Subcutaneous abdominal adipose tissue (tissue), 5 donors: Measurements from ENCODE around the gene RAB33A.
"Not testable (repeated sequence)": the region's sequence is repeated elsewhere in the genome, so short reads cannot be mapped to it uniquely, and the experiment has no call there.

ENCODE experiments used
- H3K27ac ChIP-seq: one replicate; pipeline ENCODE4 v1.7.0; 2013; ENCODE audit warnings: low read depth, mild to moderate bottlenecking, inconsistent platforms, low read length, moderate library complexity
- H3K27me3 ChIP-seq, 5 donors: one replicate each; pipeline ENCODE4 v1.7.0; 2013; ENCODE audit warnings: low read length in 5 of 5, inconsistent platforms in 1 of 5; ENCODE audit not compliant: control insufficient read depth in 5 of 5, insufficient read depth in 4 of 5
- H3K36me3 ChIP-seq, 5 donors: one replicate each; pipeline ENCODE4 v1.7.0; 2013; ENCODE audit warnings: low read length in 5 of 5; ENCODE audit not compliant: control insufficient read depth in 5 of 5, insufficient read depth in 5 of 5
- H3K4me1 ChIP-seq, 5 donors: one replicate each; pipeline ENCODE4 v1.7.0; 2013; ENCODE audit warnings: low read length in 5 of 5, mild to moderate bottlenecking in 3 of 5, moderate library complexity in 1 of 5; ENCODE audit not compliant: control insufficient read depth in 5 of 5, insufficient read depth in 5 of 5
- H3K4me3 ChIP-seq, 5 donors: one replicate each; pipeline ENCODE4 v1.7.0; 2013; ENCODE audit warnings: low read length in 5 of 5, low read depth in 1 of 5
- H3K9ac ChIP-seq, 5 donors: one replicate each; pipeline ENCODE4 v1.7.0; 2013; ENCODE audit warnings: low read length in 5 of 5, mild to moderate bottlenecking in 4 of 5, moderate library complexity in 3 of 5
- H3K9me3 ChIP-seq, 5 donors: one replicate each; pipeline ENCODE4 v1.7.0; 2013; ENCODE audit warnings: low read length in 5 of 5; ENCODE audit not compliant: control insufficient read depth in 5 of 5
- donor health status: healthy.
- donor health status: healthy.
- donor health status: healthy.
- donor health status: healthy.
- donor health status: healthy.

The RAB33A gene

DNA sequence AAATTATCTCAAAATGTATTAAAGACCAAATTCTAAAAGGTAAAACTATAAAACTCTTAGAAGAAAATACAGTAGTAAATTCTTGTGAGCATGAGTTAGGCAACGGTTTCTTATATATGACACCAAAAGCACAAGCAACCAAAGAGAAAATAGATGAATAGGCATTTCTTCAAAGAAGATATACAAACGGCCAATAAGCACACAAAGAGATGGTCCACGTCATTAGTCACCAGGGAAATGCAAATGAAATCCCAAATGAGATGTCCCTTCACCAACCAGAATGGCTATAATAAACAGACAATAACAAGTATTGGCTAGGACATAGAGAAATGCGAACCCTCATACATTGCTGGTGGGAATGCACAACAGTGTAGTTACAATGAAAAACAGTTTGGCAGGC, 44.6 kb downstream of the RAB33A start:
- Histone ChIP-seq H3K4me3 (no peak overlapping the region), H3K27me3 (no peaks in the 10 kb centered on the region)

DNA sequence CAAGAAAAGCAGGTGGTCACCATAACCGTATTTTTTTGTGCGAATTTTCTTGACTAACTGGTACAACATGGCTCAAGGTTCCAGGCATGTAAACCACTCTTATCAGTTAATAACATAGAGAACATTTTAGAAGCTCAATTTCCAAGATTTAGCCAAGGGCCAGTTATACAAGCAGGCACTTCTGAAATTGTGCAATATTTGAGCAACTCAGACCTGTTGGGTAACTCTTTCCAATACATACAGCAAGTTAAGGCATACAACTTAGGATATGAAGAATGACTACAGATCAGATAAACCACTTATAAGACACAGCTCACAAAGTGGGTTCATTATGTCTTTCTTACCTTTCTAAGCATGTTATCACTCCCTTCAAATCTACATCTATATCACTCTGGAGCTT, 53.0 kb downstream of the RAB33A start:
- no peaks in the 10 kb centered on the region for H3K9me3 ChIP-seq
- H3K27ac ChIP-seq, result no peak overlapping the region
- peaks cover 0 to 4% (median 0%) of the 10 kb centered on the region in 5 donors for H3K36me3 ChIP-seq
- no peak overlapping the region for H3K9ac ChIP-seq
- no peaks in the 10 kb centered on the region for H3K4me1 ChIP-seq
- no peak overlapping the region for H3K4me3 ChIP-seq
- H3K27me3 ChIP-seq, result no peaks in the 10 kb centered on the region

More for the DNA sequence above, 44.6 kb downstream of the RAB33A start:
- H3K36me3 ChIP-seq, result peaks cover 2 to 16% (median 3%) of the 10 kb centered on the region in 5 donors
- no peaks in the 10 kb centered on the region for H3K9me3 ChIP-seq
- no peak overlapping the region for H3K27ac ChIP-seq
- H3K9ac ChIP-seq, result no peak overlapping the region
- no peaks in the 10 kb centered on the region for H3K4me1 ChIP-seq

DNA sequence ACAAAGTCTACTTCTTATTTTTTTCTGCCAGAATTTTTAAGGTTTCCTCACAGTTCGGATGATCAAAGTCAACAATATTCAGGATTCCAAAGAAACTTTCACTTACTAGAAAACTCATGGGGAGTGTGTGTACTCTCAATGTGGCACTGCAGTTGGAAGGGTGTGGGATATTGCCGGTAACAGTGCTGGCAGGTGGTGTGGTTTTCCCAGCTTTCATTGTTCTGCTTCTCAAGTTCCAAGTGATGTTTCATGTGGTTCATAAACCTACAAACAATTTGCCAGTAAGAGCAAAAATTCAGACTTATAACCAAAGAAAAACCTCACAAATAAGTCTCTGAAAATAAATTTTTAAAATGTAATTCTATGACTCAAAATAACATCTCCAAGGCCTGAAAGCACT, 57.1 kb downstream of the RAB33A start:
- H3K9ac ChIP-seq, result no peak overlapping the region
- no peaks in the 10 kb centered on the region for H3K4me1 ChIP-seq
- H3K9me3 ChIP-seq, result no peaks in the 10 kb centered on the region
- no peaks in the 10 kb centered on the region for H3K27me3 ChIP-seq
- H3K36me3 ChIP-seq, result peaks cover 0 to 4% (median 3%) of the 10 kb centered on the region in 5 donors
- H3K27ac ChIP-seq, result no peak overlapping the region
- H3K4me3 ChIP-seq, result no peak overlapping the region

DNA sequence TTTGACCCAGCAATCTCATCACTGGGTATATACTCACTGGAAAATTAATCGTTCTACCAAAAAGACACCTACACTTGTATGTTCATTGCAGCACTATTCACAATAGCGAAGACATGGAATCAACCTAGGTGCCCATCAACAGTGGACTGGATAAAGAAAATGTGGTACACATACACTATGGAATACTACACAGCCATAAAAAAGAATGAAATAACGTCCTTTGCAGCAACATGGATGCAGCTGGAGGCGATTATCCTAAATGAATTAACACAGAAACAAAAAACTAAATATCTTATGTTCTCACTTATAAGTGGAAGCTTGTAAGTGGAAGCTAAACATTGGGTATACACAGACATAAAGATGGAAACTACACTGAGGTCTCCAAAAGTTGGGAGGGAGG, 59.4 kb downstream of the RAB33A start:
- H3K27me3 ChIP-seq, H3K27ac ChIP-seq, H3K4me3 ChIP-seq, H3K4me1 ChIP-seq, H3K9me3 ChIP-seq, H3K9ac ChIP-seq: not testable (repeated sequence)
- peaks cover 2 to 11% (median 6%) of the 10 kb centered on the region in 5 donors for H3K36me3 ChIP-seq
